ENCODE data around the gene RTN4RL1. TPM values are rescaled to one million over a fixed set of nuclear protein-coding genes. Genes with fewer than 3 reads are reported as not detected.

The RTN4RL1 gene
- total RNA-seq, 1 experiment from 2014 or later, result 0.22 TPM

DNA sequence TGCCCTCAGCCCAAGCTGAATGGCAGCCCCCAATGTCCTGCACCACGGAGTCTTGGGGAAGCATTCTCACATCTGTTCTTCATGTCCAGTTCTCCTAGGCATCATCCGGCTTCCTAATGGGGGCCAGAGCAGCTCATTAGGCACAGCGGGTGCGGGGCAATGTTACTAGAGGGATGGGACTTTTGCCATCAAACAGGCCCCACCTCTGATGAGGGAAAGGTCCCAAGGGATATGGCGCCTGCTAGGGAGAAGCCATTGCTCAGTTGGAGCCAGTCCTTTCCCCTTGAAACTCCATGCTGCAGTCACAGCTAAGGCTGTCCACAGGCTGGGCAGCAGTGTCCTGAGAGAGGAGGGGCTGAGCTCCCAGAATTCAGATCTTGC, 3.1 kb upstream of the RTN4RL1 start:
- no peak overlapping the region for H2BK20ac ChIP-seq (ENCODE audit: low read depth, low read length, poor library complexity, severe bottlenecking)
- H3K14ac ChIP-seq (ENCODE audit: insufficient read depth, low read length), result no peak overlapping the region
- H3K27me3 Mint-ChIP-seq (ENCODE audit: low read depth), result peaks cover 62% of the 10 kb centered on the region
- H3K4me2 ChIP-seq (ENCODE audit: insufficient read depth, insufficient read length, low read length), result no peak overlapping the region
- TF ChIP-seq, protein P1, sequence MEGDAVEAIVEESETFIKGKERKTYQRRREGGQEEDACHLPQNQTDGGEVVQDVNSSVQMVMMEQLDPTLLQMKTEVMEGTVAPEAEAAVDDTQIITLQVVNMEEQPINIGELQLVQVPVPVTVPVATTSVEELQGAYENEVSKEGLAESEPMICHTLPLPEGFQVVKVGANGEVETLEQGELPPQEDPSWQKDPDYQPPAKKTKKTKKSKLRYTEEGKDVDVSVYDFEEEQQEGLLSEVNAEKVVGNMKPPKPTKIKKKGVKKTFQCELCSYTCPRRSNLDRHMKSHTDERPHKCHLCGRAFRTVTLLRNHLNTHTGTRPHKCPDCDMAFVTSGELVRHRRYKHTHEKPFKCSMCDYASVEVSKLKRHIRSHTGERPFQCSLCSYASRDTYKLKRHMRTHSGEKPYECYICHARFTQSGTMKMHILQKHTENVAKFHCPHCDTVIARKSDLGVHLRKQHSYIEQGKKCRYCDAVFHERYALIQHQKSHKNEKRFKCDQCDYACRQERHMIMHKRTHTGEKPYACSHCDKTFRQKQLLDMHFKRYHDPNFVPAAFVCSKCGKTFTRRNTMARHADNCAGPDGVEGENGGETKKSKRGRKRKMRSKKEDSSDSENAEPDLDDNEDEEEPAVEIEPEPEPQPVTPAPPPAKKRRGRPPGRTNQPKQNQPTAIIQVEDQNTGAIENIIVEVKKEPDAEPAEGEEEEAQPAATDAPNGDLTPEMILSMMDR (conservative IDR thresholded peaks at IDR 0.05), result no peak
- no peak overlapping the region for H3K56ac ChIP-seq (ENCODE audit: insufficient read length, low read depth, low read length)
- H2BK15ac ChIP-seq (ENCODE audit: low read depth, low read length), result no peak overlapping the region
- no peak overlapping the region for H3K18ac ChIP-seq (ENCODE audit: insufficient read length, low read depth, low read length)
- H3K9me3 ChIP-seq (ENCODE audit: control insufficient read depth, low read depth, low read length), result no peaks in the 10 kb centered on the region
- H3K36me3 Mint-ChIP-seq (ENCODE audit: insufficient read depth in 1 of 3, low read depth in 3 of 3), result no peaks in the 10 kb centered on the region; a peak in 1 of 7 replicates
- H3K4me1 ChIP-seq (ENCODE audit: insufficient read depth, low read length), result no peaks in the 10 kb centered on the region
- H3K4me3 Mint-ChIP-seq, result peak overlapping the region in 1 of 2 experiments; percentile 62; a peak in 1 of 5 replicates
- no peaks in the 10 kb centered on the region for H3K79me2 ChIP-seq (ENCODE audit: insufficient read depth, low read length)
- no peak overlapping the region for H3K23ac ChIP-seq (ENCODE audit: insufficient read length, low read depth, low read length)
- peaks cover 23% of the 10 kb centered on the region for H3K23me2 ChIP-seq (ENCODE audit: insufficient read length, low read depth, low read length, poor library complexity, severe bottlenecking)
- H3K9me3 Mint-ChIP-seq, result peaks cover 5 to 6% of the 10 kb centered on the region in 2 experiments; a peak in 4 of 5 replicates
- H2AK5ac ChIP-seq (ENCODE audit: insufficient read length, low read length), result no peak overlapping the region
- H3K27ac Mint-ChIP-seq, result no peak overlapping the region
- peaks cover 12 to 26% of the 10 kb centered on the region in 2 experiments for H3K4me1 Mint-ChIP-seq
- no peaks in the 10 kb centered on the region for H4K20me1 ChIP-seq (ENCODE audit: control insufficient read depth, insufficient read depth, insufficient read length)
- no peak overlapping the region for H2BK120ac ChIP-seq (ENCODE audit: low read depth, low read length, poor library complexity, severe bottlenecking)
- peaks cover 51% of the 10 kb centered on the region for H3K27me3 ChIP-seq (ENCODE audit: insufficient read depth, low read length)
- H3K4ac ChIP-seq (ENCODE audit: low read depth, low read length), result no peak overlapping the region
- no peak overlapping the region for H3K9ac ChIP-seq (ENCODE audit: extremely low read depth, insufficient read length, low read length)
- no peak overlapping the region for H3K27ac ChIP-seq (ENCODE audit: insufficient read length, low read depth, low read length)
- no peaks in the 10 kb centered on the region for H3K79me1 ChIP-seq (ENCODE audit: insufficient read depth, low read depth, low read length, poor library complexity, severe bottlenecking)
- DNase-seq, result no peak
- H2BK5ac ChIP-seq (ENCODE audit: insufficient read length, low read length), result no peak overlapping the region
- H4K5ac ChIP-seq (ENCODE audit: insufficient read length, low read depth, low read length), result no peak overlapping the region
- H2AFZ ChIP-seq (ENCODE audit: low read length), result no peak overlapping the region
- no peak overlapping the region for H2BK12ac ChIP-seq (ENCODE audit: insufficient read length, low read depth, low read length)
- H4K8ac ChIP-seq (replicated peaks; ENCODE audit: insufficient read length, low read depth, low read length), result no peak overlapping the region
- no peak overlapping the region for H4K91ac ChIP-seq (ENCODE audit: insufficient read length, low read depth, low read length)
- no peak overlapping the region for H3T11ph ChIP-seq (ENCODE audit: low read length)
- WGBS (ENCODE audit: extremely low coverage, insufficient read length, low lambda C conversion rate), result no CpG with 5 or more reads among the region's 5 CpGs

Data from H9 (cell line).